Effector CD8-positive, alpha-beta T cell (primary cell): ENCODE results near the gene PNPLA1.
A peak's percentile ranks its signal among the peaks of the same experiment; 100 is the strongest.
"Not testable (repeated sequence)": the region's sequence is repeated elsewhere in the genome, so short reads cannot be mapped to it uniquely, and the experiment has no call there.

Experiments used
- DNase-seq: peaks from one replicate; lab custom pipeline; 2025; lab: John Stamatoyannopoulos, UW

PNPLA1 gene

DNA sequence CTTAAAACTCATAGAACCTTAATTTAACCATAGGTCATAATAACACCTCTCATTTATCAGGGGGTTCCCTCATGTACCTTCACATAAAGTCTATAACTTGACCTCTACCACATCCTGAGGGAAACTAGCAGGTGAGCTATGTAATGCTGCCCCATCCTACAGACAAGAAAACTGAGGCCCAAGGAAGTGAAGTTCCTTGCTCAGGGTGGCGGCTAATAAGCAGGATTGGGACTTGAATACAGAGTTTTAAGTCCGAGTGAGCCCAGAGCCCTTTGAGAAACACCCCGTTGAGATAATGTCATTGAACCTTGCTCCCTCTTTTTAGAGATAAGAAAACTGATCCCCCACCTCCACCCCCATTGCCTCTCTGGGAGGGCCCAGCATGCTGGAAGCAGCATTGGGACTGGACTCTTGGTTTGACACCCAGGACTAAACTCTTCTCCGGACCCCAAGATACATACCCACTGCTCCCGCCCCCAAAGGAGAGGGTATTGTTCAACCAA, 66.4 kb downstream of the PNPLA1 start:
- DNase-seq, result no peak

DNA sequence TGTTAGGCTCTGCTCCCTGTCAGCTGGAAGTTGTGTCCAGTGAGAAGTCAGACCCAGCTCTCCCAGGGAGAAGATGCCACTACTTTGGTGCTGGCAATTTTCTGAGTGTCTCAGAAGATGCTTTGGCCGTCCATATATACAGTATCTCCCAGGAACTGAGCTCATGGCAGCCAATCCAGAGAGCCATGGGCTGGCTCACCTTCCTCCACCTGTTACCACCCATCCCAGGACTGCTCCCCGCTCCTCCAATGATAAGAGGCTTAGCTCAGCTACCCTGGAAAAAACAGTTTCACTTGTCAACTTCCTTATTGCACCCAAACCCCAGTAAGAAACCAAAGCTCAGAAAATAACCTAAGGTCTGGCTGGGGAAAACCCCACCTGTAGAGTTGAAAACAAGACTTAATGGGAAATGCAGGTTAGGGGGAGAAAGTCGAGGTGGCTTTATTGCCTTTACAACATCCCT, 67.0 kb downstream of the PNPLA1 start, which contains the start of gene BNIP5:
Gene BNIP5 (minus strand): TSS at position 110 of the 463 bp plus-strand sequence. CDS start 6,198 bp downstream, outside the sequence.
- DNase-seq, result no peak

DNA sequence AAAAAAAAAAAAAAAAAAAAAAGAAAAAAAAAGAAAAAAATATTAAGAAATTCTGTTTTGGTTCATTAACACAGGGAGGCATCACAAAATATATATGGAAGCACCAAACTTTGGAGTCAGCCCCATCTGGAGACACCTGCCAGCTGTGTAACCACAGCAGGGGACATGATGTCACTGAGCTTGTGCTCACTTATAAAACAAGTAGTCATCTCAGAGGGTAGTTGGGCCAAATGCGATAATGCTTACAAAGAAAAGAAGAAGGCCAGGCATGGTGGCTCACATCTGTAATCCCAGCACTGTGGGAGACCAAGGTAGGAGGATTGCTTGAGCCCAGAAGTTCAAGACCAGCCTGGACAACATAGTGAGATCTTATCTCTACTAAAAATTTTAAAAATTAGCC, 68.0 kb downstream of the PNPLA1 start:
- no peak for DNase-seq

DNA sequence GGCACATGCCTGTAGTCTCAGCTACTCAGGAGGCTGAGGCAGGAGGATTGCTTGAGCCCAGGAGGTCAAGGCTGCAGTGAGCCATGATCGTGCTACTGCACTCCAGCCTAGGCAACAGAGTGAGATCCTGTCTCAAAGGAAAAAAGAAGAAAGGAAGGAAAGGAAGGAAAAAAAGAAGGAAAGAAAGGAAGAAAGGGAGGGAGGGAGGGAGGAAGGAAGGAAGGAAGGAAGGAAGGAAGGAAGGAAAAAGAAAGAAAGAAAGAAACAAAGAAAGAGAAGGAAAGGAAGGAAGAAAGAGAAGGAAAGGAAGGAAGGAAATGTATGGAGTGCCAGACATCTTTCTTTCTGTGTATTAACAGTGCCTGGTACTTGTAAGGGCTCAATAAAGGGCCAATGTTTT, 68.4 kb downstream of the PNPLA1 start:
- not testable (repeated sequence) for DNase-seq

DNA sequence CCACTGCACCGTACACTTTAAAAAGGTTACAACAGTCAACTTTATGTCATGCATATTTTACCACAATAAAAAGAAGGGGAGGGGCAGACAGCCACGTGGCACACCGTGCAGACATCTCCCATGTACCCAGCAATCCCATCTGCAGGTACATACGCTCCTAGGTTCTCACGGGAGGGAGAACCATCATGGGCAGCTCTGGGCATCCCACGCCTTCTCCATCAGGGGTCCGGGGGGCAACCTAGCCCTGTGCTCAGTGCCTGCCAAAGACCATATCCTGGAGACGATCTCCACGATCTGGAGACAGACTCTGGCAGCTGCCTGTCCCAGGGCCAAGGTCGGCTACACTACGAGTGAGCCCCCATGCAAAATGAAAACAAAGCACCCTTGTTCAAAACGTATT, 69.3 kb downstream of the PNPLA1 start:
- no peak for DNase-seq

DNA sequence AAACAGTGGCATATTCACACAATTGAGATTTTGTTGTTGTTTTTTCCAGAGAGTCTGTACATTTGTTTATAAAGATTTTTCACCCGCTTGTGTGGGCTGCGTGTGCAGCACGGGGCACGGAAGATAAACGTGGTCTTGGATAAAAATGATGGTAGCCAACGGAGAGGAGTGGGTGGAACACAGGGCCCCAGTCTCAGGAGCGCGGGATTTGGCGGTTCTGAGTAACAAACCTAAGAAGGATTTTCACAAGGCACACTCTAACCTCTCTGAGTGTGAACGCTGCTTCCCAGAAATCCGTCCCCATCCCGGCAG, 70.4 kb downstream of the PNPLA1 start:
- DNase-seq, result no peak

DNA sequence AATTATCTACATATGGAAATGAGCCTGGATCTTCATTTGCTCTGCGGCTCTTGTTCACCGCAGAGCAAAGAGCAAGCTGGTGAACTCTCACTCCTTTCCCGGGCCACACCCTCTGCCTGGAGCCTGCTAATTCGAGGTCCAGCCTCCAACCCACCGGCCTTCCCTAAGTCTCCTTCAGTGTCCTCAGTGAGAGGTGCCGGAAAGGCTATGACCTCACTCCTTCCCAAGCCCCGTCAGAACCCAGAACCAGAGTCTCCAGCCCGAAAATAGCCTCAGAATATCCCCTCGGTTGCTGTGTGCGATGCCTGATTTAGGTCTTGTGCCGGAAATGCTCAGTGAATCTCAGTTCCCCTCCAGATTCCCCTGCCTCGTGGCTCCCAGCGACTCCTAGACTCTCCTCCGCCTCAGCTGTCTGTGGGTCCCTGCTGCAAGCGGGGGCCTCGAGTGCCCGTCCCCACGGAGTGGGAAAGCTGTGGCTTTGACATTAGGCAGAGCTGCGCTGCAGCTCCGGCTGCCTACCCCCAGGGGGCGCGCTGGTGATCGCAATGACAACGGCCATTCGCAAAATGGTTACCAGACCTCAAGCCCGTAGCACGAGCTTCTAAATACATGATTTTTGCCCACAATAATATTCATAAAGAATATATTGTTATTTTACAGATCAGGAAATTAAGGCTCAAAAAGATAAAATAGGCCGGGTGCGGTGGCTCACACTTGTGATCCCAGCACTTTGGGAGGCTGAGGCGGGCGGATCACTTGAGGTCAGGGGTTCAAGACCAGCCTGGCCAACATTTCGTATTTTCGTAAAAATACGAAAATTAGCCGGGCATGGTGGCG, 71.0 kb downstream of the PNPLA1 start:
- peak; percentile 64 for DNase-seq

DNA sequence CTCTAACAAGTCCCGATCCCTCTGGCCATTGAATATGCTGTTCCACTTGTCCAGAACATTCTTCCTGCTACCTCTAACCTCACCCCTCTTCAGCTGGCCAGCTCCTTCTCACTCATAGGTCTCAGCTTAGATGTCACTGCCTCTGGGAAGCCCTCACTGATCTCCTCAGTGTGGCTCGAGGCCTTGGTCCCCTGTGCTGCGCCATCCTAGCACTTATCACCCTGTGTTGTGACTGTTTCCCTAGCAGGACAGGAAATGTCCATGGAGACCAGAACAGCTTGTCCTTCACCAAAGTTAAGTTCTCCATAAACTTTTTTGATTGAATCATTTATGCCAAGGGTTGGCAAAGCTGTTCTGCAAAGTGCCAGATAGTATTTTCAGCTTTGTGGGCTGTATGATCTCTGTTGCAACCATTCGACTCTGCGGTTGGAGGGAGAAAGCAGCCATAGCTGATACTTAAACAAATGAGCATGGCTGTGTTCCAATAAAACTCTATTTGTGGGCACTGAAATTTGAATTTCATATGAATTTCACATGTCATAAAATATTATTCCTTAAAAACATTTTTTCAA, 73.3 kb downstream of the PNPLA1 start:
- no peak for DNase-seq

DNA sequence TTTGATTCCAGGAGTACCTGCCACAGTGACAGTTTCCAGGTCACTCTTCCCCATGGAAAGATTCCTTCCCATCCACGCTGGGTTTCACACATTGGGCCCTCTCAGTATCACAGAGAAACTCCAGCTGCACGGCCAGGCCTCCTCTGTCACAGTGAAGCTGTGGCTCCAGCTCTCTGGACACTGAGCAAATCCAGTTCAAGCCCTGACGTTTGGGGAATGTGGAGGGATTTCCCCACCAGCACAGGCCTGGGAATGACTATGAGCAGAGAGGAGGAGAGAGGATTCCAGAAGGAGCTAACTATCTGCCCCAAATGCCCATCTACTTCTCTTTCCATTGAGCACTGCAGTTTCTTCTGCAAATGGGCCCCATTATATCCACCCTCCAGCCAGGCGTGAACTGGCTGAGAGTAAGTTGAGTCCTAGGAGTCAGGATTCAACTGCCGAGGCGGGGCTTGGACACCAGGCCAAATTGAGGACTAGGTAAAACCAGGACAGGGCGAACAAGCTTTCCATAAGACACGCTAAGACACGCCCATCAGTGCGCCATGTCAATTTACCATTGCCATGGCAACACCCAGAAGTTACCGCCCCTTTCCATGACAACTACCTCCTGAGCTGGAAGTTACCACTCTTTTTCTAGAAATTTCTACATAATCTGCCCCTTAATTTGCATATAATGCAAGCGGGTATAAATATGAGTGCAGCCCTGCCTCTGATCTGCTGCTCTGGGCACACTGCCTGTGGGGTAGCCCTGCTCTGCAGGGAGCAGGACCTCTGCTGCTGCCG, 76.0 kb downstream of the PNPLA1 start:
- DNase-seq, result no peak

DNA sequence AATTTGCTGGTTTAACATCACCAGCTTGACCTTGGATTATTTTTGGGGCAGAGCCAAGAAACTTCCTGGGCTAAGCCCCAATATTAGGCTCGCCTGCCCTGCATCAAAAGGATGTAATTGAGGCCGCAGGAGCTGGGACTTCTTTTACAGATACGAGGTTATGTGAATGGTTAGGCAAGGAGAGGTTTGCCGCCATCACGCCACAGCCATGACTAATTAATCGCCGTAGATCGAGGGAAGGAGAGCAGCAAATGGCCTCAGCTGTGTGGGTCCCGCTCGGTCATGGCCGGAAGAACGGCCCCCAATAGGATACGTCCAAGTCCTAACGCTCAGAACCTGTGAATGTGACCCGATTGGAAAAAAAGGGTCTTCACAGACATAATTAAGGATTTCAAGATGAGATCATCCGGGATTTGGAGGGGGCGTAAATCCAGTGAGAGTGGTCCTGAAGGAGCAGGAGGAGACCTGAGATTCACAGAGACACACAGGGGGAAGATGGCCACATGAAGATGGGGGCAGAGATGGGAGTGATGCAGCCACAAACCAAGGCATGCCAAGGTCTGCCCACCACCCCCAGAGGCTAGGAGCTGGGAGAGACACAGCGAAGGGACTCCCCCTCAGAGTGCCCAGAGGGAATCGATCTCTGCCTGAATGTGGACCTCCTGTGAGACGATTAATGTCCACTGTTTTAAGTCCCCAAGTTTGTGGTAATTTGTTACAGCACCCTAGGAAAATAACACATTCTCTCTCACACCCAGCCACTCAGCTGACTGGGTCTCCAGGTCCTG, 76.8 kb downstream of the PNPLA1 start:
- no peak for DNase-seq

DNA sequence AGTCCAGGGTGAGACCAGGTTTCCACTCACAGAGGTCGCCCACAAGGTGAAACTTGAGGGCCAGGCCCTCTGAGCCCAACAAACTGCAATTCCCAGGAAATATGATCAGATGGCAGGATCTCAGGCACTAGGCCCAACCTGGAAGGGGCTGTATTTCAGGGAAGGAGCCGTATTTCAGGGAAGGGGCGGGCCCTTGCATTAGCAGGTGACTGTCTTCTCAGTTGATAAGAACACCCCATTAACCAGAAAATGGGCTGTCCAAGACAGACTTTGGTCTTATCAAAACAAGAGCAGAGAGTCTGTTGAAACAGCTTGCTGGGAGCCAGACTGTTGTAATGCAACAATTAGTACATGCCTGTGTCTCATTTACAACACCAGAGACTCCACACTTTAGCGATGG, 77.8 kb downstream of the PNPLA1 start:
- no peak for DNase-seq

DNA sequence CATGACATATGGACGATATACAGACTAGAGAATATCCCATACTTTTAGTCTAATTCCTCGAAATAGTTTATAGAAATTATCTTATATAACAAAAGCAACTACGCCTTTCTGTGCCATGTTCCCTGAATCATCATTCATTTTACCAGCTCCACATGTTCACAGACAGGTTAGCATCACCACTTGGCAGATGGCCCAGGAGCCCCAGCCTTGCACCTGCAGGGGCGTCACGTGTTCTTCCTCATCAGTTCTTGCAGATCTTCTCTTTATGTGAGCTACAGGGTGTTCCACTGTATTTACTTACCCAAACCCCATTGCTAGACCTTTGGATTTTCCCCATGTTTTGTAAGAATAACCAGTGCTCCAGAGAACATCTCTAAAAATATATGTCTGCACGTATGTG, 79.4 kb downstream of the PNPLA1 start:
- DNase-seq, result no peak

DNA sequence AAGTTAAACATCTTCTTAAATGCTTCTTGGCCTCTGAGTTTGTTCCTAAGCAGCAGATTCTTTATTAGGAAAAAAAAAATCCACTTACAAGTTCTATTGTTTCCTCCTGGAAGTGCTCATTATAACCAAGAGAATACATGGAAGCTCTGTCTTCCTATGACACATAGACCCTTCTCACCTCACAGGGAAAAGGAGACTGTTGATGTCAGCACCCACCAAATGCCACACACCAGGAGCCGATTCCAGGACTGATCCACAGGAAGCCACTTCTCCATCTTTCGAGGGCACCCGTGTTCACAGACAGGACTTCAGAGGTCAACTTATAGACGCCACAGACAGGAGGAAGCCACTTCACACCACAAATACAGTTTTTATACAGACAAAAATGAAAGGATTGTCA, 80.2 kb downstream of the PNPLA1 start:
- DNase-seq, result no peak

DNA sequence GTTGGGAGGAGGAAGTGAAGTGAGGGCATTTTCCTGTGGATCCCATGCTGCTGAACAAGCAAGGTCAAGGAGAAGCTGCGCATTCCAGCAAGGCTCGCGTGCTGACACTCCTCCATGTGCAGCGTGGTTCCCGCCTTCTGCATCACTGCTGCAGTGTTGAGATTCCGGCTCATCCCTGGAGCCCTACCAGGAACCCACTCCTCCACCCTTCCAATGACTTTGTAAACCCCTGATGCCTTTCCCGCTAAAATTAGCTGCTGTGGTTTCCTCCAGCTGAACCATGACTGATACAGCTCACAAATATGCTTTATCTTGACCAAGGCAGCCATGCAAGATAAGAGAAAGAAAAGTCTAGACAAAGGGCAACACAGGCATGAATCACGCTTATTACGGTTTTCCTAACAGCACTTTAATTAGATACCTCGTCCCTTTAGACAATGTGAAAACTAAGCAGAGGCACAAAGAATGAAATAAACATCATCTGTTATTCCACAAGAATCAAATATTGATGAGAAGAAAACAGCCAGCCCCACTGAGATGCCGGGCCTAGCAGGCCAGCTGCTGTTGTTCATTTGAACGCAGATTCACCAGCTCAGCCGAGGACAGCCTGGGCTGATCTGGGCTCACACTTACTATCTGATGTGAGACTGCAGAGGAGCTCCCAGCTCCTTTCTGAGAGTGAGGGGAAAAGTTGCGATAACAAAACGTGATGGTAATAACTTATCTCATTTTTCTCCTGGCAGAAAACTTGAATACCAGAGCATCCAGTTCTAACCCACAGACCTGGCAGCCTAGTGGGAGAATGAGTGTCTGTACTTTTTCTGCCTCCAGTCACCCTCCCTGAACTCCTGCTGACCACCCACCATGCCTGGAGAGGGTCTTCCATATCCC, 81.1 kb downstream of the PNPLA1 start:
- no peak for DNase-seq

DNA sequence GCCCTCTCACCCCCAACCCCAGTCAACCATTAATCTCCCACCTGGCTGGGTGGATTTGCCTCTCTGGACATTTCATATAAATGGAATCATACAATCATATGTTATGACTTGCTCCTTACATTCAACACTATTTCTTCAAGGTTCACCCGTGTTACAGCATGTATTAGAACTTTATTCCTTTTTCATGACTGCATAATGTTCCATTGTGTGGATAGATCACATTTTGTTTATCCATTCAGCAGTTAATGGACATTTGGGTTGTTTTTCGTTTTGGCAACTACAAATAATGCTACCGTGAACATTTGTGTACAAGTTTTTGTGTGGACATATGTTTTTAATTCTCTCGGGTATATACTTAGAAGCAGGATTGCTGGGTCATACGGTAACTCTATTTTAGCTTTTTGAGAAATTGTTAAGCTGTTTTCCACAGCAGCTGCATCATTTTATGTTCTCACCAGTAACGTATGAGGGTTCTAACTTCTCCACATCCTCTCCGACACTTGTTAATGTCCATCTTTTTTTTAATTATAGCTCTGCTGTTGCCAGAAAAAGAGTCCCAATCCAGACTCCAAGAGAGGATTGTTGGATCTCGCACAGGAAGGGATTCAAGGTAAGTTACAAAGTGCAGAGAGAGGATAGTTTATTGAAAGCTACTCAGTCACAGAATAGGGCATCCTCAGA, 82.8 kb downstream of the PNPLA1 start:
- no peak for DNase-seq

DNA sequence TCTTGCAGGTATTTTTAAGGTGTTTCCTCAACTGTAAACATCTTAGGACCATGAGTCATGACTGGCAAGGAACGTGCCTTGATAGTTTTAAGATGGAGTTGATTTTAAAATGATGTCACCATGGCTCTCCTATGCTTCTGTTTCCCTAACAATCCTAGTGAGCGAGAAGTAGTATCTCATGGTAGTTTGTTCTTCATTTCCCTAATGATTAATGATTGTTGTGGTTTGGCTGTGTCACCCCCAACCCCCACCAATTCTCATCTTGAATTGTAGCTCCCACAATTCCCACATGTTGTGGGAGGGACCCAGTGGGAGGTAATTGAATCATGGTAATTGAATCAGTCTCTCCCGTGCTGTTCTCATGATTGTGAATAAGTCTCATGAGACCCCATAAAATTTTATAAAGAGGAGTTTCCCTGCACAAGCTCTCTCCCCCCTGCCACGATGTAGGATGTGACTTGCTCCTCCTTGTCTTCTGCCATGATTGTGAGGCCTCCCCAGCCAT, 83.6 kb downstream of the PNPLA1 start:
- DNase-seq, result no peak

DNA sequence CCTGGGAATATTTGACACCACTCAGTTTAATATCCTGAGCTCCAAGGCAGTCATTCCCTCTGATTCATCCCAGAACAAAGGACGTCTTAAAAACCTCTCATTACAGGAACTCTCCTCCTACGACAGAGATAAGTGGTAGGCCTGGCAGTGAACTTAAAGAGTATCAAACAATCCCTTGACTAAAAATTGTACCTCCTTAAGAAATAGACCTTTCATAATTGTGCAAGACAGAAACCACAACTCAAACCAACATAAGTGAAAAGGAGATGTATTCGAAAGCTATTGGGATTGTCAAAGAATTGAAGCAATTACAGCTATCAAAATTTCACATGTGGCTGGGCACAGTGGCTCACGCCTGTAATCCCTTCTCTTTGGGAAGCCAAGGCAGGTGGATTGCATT, 86.0 kb downstream of the PNPLA1 start:
- no peak for DNase-seq

DNA sequence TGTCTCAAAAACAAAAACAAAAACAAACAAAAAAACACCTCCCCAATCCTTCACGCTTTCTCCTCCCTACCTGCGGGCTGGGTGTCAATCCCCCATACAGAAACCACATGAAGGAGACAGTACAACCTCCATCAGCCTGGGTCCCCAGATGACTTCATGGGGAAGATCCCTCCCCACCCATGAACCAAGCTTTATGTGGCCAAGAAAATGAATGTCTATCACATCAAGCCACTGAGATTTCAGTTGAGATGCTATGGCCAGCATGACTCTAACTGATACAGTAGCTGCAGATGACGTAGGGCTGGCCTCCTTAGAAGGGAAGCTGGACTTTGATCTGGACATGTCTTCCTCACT, 88.0 kb downstream of the PNPLA1 start:
- DNase-seq, result no peak
